K562 (cell line): Measurements from ENCODE around the gene UBA3.

Experiments used
- BRD9 ChIP-seq: fragments of 450-650 bp; IDR thresholded peaks from 2 replicates; pipeline ENCODE4 v1.6.1; 2018; ENCODE audit warnings: low read depth; ENCODE audit not compliant: partially characterized antibody
- POLR2A ChIP-seq: fragments of 450-650 bp; conservative IDR thresholded peaks from 2 replicates; pipeline ENCODE4 v1.6.1; 2016
- TBL1XR1 ChIP-seq, 2 experiments: IDR thresholded peaks; 2 replicates each; pipeline ENCODE4 v1.6.1; 2012; ENCODE audit warnings: improper control_type of control experiment in 2 of 2, low read length in 2 of 2, mild to moderate bottlenecking in 1 of 2
- XRCC5 ChIP-seq: fragments of 200-400 bp; formaldehyde crosslinking; IDR thresholded peaks from 2 replicates; pipeline ENCODE4 v1.6.1; 2017; ENCODE audit warnings: low read depth, mild to moderate bottlenecking, low read length
- TF ChIP-seq, protein P1 (sequence below), 2 experiments: fragments of 450-650 bp; conservative IDR thresholded peaks; 2 replicates each; pipeline ENCODE4 v1.6.1; 2017; ENCODE audit warnings: mild to moderate bottlenecking in 2 of 2, moderate library complexity in 2 of 2

DNA sequence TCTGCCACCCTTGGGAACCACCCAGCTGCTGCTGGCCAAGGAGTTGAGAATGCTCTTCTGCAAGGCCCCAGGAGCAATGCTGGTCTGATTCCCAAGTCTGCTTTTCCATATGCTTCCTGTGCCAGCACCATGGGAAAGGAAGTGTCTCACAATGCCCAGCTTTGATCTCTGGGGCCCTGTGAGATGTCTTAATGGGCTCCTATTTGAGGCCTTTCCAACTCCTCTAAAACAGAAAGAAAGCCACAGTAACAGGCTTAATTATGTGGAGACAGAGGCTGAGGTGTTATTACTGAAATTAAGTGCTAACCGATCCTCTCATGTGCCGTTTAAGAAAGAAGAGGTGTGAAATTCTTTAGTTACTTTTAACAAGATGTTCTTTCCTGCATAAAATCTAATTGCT, 71.2 kb downstream of the UBA3 start:
- TF ChIP-seq XRCC5 (no peak), BRD9 (no peak), POLR2A (no peak), TBL1XR1 (IDR thresholded peaks at IDR 0.05; ENCODE audit: low read length in 2 of 2) (no peak)
- TF ChIP-seq, protein P1, sequence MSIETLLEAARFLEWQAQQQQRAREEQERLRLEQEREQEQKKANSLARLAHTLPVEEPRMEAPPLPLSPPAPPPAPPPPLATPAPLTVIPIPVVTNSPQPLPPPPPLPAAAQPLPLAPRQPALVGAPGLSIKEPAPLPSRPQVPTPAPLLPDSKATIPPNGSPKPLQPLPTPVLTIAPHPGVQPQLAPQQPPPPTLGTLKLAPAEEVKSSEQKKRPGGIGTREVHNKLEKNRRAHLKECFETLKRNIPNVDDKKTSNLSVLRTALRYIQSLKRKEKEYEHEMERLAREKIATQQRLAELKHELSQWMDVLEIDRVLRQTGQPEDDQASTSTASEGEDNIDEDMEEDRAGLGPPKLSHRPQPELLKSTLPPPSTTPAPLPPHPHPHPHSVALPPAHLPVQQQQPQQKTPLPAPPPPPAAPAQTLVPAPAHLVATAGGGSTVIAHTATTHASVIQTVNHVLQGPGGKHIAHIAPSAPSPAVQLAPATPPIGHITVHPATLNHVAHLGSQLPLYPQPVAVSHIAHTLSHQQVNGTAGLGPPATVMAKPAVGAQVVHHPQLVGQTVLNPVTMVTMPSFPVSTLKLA (conservative IDR thresholded peaks at IDR 0.05): no peak
